GM10266 (cell line): ENCODE data around the gene EMC8.
A peak's percentile ranks its signal among the peaks of the same experiment; 100 is the strongest.

Source experiments
- DNase-seq: peaks from one replicate; pipeline ENCODE4 v3.0.0; 2012; ENCODE audit errors: extremely low spot score
- TF ChIP-seq, protein P1 (sequence below): IDR thresholded peaks from 2 replicates; pipeline ENCODE4 v1.5.1; 2012; ENCODE audit warnings: mild to moderate bottlenecking, low read depth; ENCODE audit not compliant: control insufficient read depth, insufficient read depth; ENCODE audit errors: missing control alignments

The EMC8 gene

DNA sequence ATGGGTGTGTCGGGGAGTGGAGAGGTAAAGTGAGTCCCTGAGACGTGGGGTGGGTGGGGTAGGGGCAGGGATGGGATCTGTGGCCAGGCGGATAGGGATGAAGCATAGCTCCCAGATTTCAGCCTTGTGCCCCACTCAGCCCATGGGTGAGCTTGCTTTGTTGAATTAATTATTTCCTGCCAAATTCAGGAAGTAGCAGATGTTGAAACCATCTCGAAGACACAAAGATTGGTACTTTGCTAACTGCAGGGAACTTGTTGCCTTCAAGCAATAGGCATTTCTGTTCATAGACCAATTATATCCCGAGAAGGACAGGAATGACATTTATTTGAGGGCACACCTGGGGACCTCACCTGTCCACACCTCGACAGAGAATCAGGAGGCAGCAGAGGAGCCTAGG lies 37.5 kb downstream of the EMC8 start:
- no peak for DNase-seq
- TF ChIP-seq, protein P1, sequence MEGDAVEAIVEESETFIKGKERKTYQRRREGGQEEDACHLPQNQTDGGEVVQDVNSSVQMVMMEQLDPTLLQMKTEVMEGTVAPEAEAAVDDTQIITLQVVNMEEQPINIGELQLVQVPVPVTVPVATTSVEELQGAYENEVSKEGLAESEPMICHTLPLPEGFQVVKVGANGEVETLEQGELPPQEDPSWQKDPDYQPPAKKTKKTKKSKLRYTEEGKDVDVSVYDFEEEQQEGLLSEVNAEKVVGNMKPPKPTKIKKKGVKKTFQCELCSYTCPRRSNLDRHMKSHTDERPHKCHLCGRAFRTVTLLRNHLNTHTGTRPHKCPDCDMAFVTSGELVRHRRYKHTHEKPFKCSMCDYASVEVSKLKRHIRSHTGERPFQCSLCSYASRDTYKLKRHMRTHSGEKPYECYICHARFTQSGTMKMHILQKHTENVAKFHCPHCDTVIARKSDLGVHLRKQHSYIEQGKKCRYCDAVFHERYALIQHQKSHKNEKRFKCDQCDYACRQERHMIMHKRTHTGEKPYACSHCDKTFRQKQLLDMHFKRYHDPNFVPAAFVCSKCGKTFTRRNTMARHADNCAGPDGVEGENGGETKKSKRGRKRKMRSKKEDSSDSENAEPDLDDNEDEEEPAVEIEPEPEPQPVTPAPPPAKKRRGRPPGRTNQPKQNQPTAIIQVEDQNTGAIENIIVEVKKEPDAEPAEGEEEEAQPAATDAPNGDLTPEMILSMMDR = no peak

DNA sequence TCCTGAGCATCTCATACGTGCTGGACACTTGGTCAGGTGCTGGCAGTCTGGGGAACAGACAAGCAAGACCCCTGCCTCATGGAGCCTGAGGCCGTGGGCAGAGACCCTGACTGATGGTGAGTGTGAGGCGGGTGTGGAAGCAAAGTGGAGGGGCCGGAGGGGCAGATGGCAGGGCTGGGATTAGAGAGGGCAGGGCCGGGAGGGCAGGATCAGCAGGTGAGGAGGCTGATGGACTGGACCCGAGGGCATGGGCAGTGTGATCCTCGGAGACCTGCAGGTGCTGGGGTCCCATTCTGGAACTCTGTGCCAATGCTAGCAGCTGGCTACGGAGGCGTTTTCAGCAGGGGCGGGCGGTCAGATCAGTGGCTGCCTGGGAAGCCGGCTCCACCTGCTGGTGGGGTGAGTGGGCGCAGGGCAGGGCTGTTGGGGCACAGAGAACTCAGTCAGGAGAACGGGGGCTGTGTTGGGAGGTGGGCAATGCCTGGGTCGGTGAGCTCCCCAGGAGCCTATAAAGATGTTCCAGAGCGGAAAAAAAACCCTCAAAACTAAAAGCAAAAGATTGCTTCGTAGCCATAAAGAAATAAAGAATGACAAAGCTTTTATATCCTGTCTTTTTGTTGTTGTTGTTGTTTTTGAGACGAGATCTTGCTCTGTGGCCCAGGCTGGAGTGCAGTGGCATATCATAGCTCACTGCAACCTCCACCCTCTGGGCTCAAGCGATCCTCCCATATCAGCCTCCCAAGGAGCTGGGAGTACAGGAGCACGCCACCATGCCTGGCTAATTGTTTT lies 39.5 kb downstream of the EMC8 start:
- no peak for DNase-seq
- TF ChIP-seq, protein P1 = peak; percentile 78

DNA sequence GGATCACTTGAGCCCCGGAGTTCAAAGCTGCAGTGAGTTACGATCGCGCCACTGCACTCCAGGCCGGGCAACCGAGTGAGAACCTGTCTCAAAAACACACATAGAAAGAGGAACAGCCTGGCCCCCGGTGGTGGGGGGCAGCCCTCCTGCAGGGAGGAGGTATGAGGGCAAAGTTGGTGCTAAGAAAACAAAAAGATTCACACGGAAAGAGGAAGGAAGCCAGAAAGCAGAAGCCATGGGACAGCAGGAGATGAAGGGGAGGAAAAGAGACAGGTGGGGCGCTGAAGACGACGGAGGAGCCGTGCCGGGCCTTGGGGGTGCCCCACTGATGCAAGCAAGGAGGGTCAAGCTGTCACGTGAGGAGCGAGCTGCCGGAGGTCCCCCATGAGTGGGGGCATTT lies 40.2 kb downstream of the EMC8 start:
- no peak for DNase-seq
- TF ChIP-seq, protein P1 = no peak

DNA sequence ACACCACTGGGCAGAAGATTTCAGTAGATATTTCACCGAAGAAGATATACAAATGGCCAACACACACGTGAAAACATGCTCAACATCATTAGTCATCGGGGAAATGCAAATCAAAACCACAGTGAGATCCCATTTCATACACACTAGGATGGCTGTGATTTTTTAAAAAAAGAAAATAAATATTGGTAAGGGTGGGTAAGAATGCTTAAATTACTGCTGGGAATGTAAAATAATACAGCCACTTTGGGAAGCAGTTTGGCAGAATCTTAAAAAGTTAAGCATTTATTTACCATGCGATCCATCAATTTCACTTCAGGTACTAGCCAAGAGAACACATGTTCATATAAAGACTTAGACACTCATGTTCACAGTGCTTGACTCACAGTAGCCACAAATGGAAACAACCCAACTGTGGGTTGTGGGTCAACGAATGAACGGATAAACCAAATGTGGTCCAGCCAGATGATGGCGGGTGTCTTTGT lies 42.0 kb downstream of the EMC8 start:
- no peak for DNase-seq
- TF ChIP-seq, protein P1 = no peak

DNA sequence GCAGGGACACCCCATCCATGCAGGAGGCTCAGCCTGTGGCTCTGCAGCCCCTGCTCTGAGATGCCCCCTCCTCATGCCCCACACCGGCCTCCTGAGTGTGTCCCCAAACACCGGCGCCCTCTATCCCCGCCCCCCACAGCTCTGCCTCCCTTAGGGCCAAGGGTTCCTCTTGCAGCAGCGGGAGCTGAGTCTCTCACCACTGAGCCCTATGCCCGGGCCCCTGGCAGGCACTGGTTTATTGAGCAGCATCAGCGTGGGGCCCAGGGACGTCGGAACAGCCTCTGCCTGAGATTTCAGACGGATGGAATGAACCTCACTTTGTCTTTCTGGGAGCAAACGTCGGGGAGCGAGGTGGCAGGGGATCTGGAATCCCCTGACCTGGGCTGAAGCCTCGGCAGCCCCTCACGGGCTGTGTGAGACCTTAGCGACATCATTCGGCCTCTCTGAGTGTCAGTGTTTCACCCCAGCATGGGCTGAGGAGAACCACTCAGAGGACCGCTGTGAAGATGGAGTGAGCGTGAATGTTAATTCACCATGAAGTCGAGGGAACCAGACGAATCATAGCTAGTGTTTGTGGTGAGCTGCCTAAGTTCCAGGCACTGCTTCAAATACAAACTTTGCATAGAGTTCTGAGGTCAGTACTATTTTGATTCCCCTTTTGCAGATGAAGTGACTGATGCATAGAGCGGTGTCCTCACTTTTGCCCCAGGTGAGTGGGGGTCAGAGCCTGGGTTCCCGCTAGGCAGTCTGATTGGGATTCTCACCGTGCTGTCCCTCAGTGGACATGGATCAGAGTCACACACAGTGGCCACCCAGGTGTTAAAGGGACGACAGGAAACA lies 43.2 kb downstream of the EMC8 start:
- peak; percentile 80 for DNase-seq
- TF ChIP-seq, protein P1 = no peak

DNA sequence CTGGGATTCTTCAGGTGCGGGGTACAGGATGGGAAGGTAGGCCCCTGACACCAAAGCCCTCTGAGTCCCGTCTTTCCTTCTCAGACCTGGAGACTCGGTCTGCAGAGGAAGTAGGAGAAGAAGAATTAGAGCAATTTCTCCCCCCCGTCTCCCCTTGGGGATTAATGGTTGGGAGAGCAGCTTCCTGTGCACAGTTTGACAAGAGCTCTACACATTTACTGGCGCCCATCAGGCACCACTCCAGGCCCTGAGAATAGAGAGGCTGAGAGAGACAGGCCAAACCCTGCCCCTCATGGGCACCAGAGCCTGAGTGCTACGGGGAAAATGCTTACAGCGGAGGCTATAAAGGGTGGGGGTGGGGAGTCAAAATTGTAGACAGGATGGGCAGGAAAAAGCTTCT lies 44.9 kb downstream of the EMC8 start:
- TF ChIP-seq, protein P1 = no peak
- DNase-seq = no peak
